CMK (cell line): ENCODE results near the gene ZSWIM8.
"Not testable (repeated sequence)": the region's sequence is repeated elsewhere in the genome, so short reads cannot be mapped to it uniquely, and the experiment has no call there.

Source experiments
- DNase-seq: peaks from one replicate; pipeline ENCODE4 v3.0.0-alpha.2; 2010; ENCODE audit warnings: low read depth

Gene ZSWIM8

DNA sequence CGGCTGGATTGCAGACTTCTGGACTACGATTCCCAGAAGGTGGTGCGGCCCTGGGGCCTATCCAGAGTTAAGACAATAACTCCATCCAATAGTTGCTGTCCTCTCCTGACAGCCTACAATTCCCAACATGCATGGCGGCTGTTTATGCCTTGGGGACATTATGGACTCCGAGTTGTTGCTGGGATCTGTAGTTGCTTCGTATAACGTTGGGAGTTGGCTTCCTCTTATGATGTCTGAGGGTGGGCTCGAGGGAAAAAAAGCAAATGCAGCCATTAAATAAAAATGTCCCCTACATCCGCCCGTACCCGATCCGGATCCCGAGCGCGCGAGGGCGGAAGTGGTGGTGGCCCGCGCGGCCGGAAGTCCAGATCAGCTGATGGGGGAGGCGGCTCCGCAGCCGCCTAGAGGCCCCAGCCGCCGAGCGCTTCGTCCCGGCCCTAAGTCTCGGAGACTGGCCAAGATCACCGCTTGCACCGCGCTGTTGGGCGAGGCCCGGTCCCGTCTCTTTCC, at the start of gene ZSWIM8:
TSS of gene ZSWIM8 (plus strand) at position 396 of the 510 bp plus-strand sequence. CDS start 273 bp downstream, outside the sequence.
- peak; percentile 69 for DNase-seq

- not testable (repeated sequence) for DNase-seq
Measured at GRCh38 chr10:73740501-73741254, 44.7 kb upstream of the ZSWIM8 start.

DNA sequence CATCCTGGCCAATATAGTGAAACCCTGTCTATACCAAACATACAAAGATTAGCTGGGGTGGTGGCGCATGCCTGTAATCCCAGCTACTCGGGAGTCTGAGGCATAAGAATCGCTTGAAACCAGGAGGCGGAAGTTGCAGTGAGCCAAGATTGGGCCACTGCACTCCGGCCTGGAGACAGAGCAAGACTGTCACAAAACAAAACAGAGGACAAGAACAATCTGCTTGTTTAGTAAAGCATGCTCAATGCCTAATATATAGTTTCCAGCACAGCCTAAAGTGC, 43.0 kb upstream of the ZSWIM8 start:
- DNase-seq, result no peak

- no peak for DNase-seq
Measured at GRCh38 chr10:73743327-73743904, 42.0 kb upstream of the ZSWIM8 start.

- DNase-seq, result peak; percentile 87
Measured at GRCh38 chr10:73743905-73744663, 41.3 kb upstream of the ZSWIM8 start, which contains the start of gene SEC24C. Gene SEC24C (plus strand): TSS chr10:73744372. CDS start chr10:73746833, 2,461 bp downstream.

- DNase-seq, result peak; percentile 25
Measured at GRCh38 chr10:73744664-73744975, 40.8 kb upstream of the ZSWIM8 start.

GRCh38 chr10:73746721-73747120, 38.7 kb upstream of the ZSWIM8 start:
- DNase-seq, result no peak

DNA sequence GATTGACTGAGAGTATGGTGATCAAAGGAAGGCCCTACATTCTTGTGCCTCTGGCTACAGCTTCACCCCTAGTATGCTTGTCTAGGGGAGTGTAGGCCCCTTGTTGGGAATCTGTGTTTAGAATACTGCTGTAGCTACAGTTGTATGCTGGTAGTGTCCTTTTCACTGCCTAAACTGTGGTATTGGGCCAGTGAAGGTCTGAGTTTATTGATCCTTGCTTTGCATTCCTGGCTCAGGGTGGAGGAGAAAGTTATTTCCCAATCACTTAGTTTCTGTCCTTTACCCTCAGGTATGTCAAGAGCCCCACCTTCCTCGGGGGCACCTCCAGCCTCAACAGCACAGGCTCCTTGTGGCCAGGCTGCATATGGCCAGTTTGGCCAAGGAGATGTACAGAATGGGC, 34.6 kb upstream of the ZSWIM8 start:
- no peak for DNase-seq

GRCh38 chr10:73756183-73756582, 29.2 kb upstream of the ZSWIM8 start:
- no peak for DNase-seq

DNA sequence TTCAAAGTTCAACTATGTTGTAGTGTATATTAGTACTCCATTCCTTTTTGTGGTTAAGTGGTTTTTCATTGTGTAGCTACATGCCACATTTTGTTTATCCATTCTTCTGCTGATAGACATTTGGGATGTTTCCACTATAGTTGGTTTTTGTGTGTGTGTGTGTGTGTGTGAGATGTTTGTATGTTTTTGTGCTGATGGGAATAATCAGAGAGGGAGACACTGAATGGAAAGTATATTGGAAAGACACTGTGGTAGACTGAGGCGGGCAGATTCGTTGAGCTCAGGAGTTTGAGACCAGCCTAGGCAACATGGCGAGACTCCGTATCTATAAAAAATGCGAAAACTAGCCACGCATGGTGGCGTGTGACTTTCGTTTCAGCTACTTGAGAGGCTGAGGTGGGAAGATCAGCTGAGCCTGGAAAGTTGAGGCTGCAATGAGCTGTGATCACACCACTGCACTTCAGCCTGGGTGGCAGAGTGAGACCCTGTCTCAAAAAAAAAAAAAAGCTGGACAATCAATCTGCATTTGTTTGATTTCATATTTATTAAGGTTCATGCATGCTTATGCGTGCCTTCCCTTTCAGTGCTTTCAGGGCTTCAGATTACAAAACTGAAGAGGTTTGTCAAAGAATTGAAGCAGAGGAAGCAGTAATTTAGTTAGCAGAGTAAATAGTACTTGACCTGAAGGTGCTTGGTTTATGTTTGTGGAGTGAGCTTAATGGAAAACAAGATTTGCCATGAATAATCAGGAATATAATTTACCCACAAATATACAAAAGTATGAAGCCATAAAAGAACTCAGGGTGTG, 26.5 kb upstream of the ZSWIM8 start:
- no peak for DNase-seq

DNA sequence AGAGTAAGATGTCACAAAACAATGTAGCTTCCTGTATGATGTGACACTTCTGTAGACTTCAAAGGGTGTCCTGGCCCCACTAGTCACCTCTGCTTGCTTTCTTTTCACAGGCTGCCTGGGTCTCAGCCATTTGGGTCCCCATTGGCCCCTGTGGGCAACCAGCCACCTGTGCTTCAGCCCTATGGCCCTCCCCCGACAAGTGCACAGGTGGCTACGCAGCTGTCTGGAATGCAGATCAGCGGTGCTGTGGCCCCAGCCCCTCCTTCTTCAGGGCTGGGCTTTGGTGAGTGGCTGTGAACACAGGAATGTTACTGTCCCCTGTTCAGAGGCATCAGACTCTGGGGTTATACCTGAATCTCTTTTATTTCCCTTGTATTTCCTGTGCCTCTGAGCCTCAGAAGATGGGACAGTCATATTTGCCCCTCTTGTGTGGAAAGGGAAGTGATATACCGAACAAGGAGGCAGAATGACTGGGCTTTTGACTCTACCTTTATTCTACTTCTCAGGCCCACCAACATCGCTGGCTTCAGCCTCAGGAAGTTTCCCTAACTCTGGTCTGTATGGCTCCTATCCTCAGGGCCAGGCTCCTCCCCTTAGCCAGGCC, 25.8 kb upstream of the ZSWIM8 start:
- no peak for DNase-seq

- no peak for DNase-seq
Measured at GRCh38 chr10:73761781-73762180, 23.6 kb upstream of the ZSWIM8 start.

DNA sequence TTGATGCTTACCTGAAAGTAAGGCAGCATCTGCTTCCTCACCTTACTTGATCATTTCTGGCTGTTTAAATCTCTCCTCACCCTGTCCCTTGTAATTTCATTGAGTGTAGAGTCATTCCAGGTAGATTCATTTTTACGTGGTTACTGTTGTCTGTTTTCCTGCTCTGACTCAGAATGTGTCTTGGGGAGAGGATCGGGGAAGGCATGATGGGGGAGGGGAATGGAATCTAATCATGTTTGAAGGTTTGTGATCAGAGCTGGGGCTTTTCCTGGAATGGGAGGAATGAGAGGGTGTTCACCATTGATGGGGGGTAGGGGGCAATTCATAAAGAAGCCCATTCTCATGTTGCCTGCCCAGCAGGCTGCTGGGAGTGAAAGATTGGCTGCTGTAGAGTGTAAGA, 22.5 kb upstream of the ZSWIM8 start:
- DNase-seq, result no peak

DNA sequence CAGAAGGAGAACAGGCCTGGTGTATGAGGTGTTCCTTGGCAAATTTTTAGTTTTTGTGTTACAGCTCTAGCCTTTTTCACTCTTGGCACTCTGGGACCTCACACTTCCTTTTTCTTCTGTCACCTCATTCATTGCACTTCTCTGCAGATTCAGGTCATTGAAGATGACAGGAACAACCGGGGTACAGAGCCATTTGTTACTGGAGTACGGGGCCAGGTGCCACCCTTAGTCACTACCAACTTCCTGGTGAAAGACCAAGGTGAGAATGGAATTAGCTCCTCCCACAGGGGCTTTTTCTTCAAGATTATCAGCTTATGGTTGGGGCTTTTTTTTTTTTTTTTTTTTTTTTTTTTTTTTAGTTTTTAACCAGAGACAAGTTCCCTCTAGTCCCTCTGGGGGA, 22.1 kb upstream of the ZSWIM8 start:
- no peak for DNase-seq

DNA sequence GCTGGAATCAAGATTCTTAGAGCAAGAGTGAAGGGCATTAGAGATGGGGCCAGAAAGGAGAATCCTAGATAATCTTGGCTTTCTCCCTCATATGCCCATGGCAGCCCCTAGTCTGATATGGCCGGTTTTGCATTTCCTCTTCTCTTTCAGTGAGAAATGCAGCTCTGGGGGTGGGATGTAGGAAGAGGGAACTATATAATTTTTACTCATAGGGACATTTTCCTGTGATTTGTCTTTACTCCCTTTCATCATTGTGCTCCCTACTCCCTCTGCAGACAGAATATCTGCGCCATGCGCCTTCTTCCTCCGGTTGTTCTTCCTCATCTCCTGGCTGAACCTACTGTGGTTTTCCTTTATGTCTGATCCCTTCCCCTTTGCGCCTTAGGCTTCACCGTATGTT, 20.3 kb upstream of the ZSWIM8 start:
- DNase-seq, result no peak

GRCh38 chr10:73768881-73769280, 16.5 kb upstream of the ZSWIM8 start:
- DNase-seq, result no peak

GRCh38 chr10:73769396-73769795, 16.0 kb upstream of the ZSWIM8 start:
- no peak for DNase-seq

GRCh38 chr10:73771722-73772280, 13.6 kb upstream of the ZSWIM8 start:
- DNase-seq, result peak; percentile 63

GRCh38 chr10:73772281-73773151, 12.9 kb upstream of the ZSWIM8 start:
- peak; percentile 48 for DNase-seq

DNA sequence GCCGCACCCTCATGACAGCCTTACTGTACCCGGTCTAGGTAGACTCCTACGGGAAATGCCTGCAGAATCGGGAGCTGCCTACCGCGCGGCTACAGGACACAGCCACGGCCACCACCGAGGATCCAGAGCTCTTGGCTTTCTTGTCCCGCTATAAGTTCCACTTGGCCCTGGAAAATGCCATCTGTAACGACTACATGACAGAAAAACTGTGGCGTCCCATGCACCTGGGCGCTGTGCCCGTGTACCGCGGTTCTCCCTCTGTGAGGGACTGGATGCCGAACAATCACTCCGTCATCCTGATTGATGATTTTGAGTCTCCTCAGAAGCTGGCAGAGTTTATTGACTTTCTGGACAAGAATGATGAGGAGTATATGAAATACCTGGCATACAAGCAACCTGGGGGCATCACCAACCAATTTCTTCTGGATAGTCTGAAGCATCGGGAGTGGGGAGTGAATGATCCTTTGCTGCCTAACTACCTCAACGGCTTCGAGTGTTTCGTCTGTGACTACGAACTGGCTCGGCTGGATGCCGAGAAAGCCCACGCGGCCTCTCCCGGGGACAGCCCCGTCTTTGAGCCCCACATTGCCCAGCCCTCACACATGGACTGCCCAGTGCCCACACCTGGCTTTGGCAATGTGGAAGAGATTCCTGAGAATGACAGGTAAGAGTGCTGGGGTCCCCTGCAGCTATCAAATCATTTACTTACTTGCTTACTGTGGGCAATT, 12.1 kb upstream of the ZSWIM8 start:
- no peak for DNase-seq
